Lower leg skin (tissue), 4 donors: ENCODE data around the gene STK16. TPM values are rescaled to one million over a fixed set of nuclear protein-coding genes. Genes with fewer than 3 reads are reported as not detected.

Source experiments
- DNase-seq, 2 donors: peaks; one replicate each; pipeline ENCODE4 v3.0.0-alpha.2; 2019; ENCODE audit warnings: low spot score in 2 of 2
- H3K4me3 ChIP-seq: fragments of 200-600 bp; sonication (generic); 2 replicates; pipeline ENCODE4 v1.5.1; 2017; ENCODE audit warnings: mild to moderate bottlenecking, low read depth; ENCODE audit not compliant: poor library complexity, severe bottlenecking
- CTCF ChIP-seq, 3 donors: fragments of 450-650 bp; IDR thresholded peaks; one replicate each; pipeline ENCODE4 v1.5.1; 2016; ENCODE audit warnings: antibody characterized with exemption in 3 of 3, mild to moderate bottlenecking in 3 of 3, moderate library complexity in 2 of 3
- POLR2A ChIP-seq, 2 donors: fragments of 450-650 bp; IDR thresholded peaks; one replicate each; pipeline ENCODE4 v1.6.1; 2016 to 2017; ENCODE audit warnings: antibody characterized with exemption in 2 of 2, mild to moderate bottlenecking in 1 of 2, moderate library complexity in 1 of 2
- WGBS, 2 donors: methylation state at CpG; one replicate each; pipeline ENCODE4 v1.1.5; 2018; 5-methylcytosine and 5-hydroxymethylcytosine counted together
- intact Hi-C: fragments of 100-400 bp; cut with DNase I; formaldehyde crosslinking; loops from one replicate; pipeline ENCODE4 v1.15.0; 2023; ENCODE audit warnings: low total_unique reads
- total RNA-seq, 4 donors: library from RNA; depleted of rRNA; stranded (reverse); fragments of >200 nt; gene quantifications; one replicate each; pipeline ENCODE4 v1.1.0, GENCODE V29; 2016

Gene STK16
- total RNA-seq, 4 donors from 2014 or later = 12.9 to 26.4 (median 13.8) TPM

- no peak for DNase-seq
- no peak for TF ChIP-seq POLR2A (IDR thresholded peaks at IDR 0.05)
- TF ChIP-seq CTCF (IDR thresholded peaks at IDR 0.05) = no peak
- intact Hi-C loops = no loop called here
- WGBS, 2 donors = 68 to 70% methylated on average over 5 of the region's 5 CpGs
- H3K4me3 ChIP-seq = no peak overlapping the region
Measured at GRCh38 chr2:219270055-219270372, 24.7 kb downstream of the STK16 start.

DNA sequence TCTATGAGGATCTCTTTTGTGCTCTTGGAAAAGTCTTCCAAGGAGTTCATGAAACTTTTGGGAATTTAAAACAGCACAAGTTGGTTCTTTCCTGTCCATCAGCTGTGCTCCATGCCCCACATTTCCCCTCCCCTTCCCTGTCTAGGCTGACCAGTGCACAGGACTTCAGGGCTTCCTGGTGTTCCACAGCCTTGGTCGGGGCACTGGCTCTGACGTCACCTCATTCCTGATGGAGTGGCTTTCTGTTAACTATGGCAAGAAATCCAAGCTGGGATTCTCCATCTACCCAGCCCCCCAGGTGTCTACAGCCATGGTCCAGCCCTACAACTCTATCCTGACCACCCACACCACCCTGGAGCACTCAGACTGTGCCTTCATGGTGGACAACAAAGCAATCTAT is 25.7 kb downstream of the STK16 start:
- TF ChIP-seq POLR2A (IDR thresholded peaks at IDR 0.05) (no peak), CTCF (IDR thresholded peaks at IDR 0.05) (no peak)
- 79 to 93% methylated on average over 2 of the region's 2 CpGs for WGBS, 2 donors
- intact Hi-C loops = no loop called here
- no peak for DNase-seq
- H3K4me3 ChIP-seq = no peak overlapping the region

- no peak overlapping the region for H3K4me3 ChIP-seq
- no peak for DNase-seq
- 83 to 88% methylated on average over 4 of the region's 4 CpGs for whole genome bisulfite sequencing, 2 donors
- TF ChIP-seq CTCF (IDR thresholded peaks at IDR 0.05) (no peak), POLR2A (IDR thresholded peaks at IDR 0.05) (no peak)
- intact Hi-C loops = no loop called here
Measured at GRCh38 chr2:219272356-219272755, 27.1 kb downstream of the STK16 start.

DNA sequence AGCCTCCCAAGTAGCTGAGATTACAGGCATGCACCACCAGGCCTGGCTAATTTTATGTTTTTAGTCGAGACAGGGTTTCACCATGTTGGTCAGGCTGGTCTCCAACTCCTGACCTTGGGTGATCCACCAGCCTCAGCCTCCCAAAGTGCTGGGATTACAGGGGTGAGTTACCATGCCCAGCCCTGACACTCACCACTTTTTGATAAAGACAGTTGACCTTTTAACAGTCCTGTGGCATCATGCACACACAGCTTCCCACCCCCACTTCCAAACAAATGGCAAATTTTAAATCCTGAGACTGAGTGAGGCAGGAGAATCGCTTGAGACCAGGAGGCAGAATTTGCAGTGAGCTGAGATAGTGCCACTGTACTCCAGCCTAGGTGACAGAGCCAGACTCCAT is 27.7 kb downstream of the STK16 start:
- H3K4me3 ChIP-seq = no peak overlapping the region
- intact Hi-C loops = no loop called here
- WGBS, 2 donors = 66 to 82% methylated on average over 2 of the region's 2 CpGs
- TF ChIP-seq CTCF (IDR thresholded peaks at IDR 0.05) (no peak), POLR2A (IDR thresholded peaks at IDR 0.05) (no peak)
- no peak for DNase-seq

- DNase-seq = peak in 1 of 2 donors; percentile 78
- intact Hi-C loops = no loop called here
- no peak overlapping the region for H3K4me3 ChIP-seq
- WGBS, 2 donors = 39 to 62% methylated on average over 3 of the region's 3 CpGs
- TF ChIP-seq CTCF (IDR thresholded peaks at IDR 0.05) (no peak), POLR2A (IDR thresholded peaks at IDR 0.05) (no peak)
Measured at GRCh38 chr2:219273937-219274336, 28.7 kb downstream of the STK16 start.

- H3K4me3 ChIP-seq = no peak overlapping the region
- no peak for DNase-seq
- no peak for TF ChIP-seq CTCF (IDR thresholded peaks at IDR 0.05)
- TF ChIP-seq POLR2A (IDR thresholded peaks at IDR 0.05) = no peak
- 30 to 36% methylated on average over 6 of the region's 6 CpGs for whole genome bisulfite sequencing, 2 donors
- intact Hi-C loops = no loop called here
Measured at GRCh38 chr2:219274361-219274921, 29.2 kb downstream of the STK16 start.
